Mucosa of rectum (tissue), 2 donors: ENCODE results near the gene WAPL.

Source experiments
- H3K27ac ChIP-seq, 2 donors: one replicate each; pipeline ENCODE4 v1.7.0; 2013; ENCODE audit warnings: inconsistent platforms in 2 of 2, low read depth in 2 of 2, low read length in 2 of 2
- H3K27me3 ChIP-seq, 2 donors: one replicate each; pipeline ENCODE4 v1.7.0; 2013; ENCODE audit warnings: low read length in 2 of 2; ENCODE audit not compliant: control insufficient read depth in 2 of 2, insufficient read depth in 2 of 2
- H3K36me3 ChIP-seq, 2 donors: one replicate each; pipeline ENCODE4 v1.7.0; 2013; ENCODE audit warnings: low read length in 2 of 2; ENCODE audit not compliant: control insufficient read depth in 2 of 2, insufficient read depth in 2 of 2
- H3K4me1 ChIP-seq, 2 donors: one replicate each; pipeline ENCODE4 v1.7.0; 2013; ENCODE audit warnings: low read length in 2 of 2, mild to moderate bottlenecking in 1 of 2; ENCODE audit not compliant: control insufficient read depth in 2 of 2, insufficient read depth in 2 of 2
- H3K4me3 ChIP-seq, 2 donors: one replicate each; pipeline ENCODE4 v1.7.0; 2013; ENCODE audit warnings: low read length in 2 of 2
- H3K9ac ChIP-seq, 2 donors: one replicate each; pipeline ENCODE4 v1.7.0; 2013; ENCODE audit warnings: low read length in 2 of 2, low read depth in 1 of 2, mild to moderate bottlenecking in 1 of 2
- H3K9me3 ChIP-seq, 2 donors: one replicate each; pipeline ENCODE4 v1.7.0; 2013; ENCODE audit warnings: low read length in 2 of 2; ENCODE audit not compliant: control insufficient read depth in 2 of 2
- donor health status: healthy.
- donor health status: Normal muscosa, but diverticular disease.

Gene WAPL

GRCh38 chr10:86524225-86524962 lies 2.8 kb upstream of the WAPL start:
- Histone ChIP-seq H3K27ac (no peak overlapping the region), H3K27me3 (no peaks in the 10 kb centered on the region), H3K9ac (no peak overlapping the region)

DNA sequence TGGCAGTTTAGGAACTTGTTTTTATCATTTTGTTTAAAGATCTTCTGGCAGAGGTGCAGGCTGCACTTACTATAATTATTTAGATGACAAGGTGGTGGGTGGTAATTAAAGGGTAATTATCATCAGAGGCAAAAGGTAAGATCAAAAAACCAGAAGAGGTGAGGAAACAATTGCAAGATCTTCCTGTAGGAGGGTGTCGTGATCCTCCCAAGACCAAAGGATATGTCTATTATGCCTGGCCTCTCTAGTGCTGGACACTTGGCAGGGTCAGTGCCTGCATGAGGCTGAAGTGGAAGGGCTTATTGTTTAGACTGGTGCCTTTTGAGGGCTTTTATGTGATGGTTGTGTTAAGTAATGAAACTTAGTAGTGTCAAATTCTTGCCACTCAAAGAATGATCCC lies 1.8 kb upstream of the WAPL start:
- Histone ChIP-seq H3K9ac (no peak overlapping the region), H3K27ac (no peak overlapping the region), H3K36me3 (no peaks in the 10 kb centered on the region), H3K9me3 (no peaks in the 10 kb centered on the region), H3K4me1 (peaks cover 21 to 25% of the 10 kb centered on the region in 2 donors), H3K4me3 (no peak overlapping the region), H3K27me3 (no peaks in the 10 kb centered on the region)

More at GRCh38 chr10:86524225-86524962, 2.8 kb upstream of the WAPL start:
- Histone ChIP-seq H3K9me3 (no peaks in the 10 kb centered on the region), H3K4me1 (peaks cover 19 to 20% of the 10 kb centered on the region in 2 donors), H3K36me3 (no peaks in the 10 kb centered on the region), H3K4me3 (no peak overlapping the region)

- Histone ChIP-seq H3K36me3 (peaks cover 0 to 5% of the 10 kb centered on the region in 2 donors), H3K9me3 (no peaks in the 10 kb centered on the region), H3K9ac (peak overlapping the region; percentile 74 to 86), H3K4me3 (peak overlapping the region; percentile 89 to 91), H3K4me1 (peaks cover 15 to 25% of the 10 kb centered on the region in 2 donors), H3K27ac (peak overlapping the region in 1 of 2 donors; percentile 84), H3K27me3 (no peaks in the 10 kb centered on the region)
Observed at GRCh38 chr10:86522510-86522855, 891 bp upstream of the WAPL start.

DNA sequence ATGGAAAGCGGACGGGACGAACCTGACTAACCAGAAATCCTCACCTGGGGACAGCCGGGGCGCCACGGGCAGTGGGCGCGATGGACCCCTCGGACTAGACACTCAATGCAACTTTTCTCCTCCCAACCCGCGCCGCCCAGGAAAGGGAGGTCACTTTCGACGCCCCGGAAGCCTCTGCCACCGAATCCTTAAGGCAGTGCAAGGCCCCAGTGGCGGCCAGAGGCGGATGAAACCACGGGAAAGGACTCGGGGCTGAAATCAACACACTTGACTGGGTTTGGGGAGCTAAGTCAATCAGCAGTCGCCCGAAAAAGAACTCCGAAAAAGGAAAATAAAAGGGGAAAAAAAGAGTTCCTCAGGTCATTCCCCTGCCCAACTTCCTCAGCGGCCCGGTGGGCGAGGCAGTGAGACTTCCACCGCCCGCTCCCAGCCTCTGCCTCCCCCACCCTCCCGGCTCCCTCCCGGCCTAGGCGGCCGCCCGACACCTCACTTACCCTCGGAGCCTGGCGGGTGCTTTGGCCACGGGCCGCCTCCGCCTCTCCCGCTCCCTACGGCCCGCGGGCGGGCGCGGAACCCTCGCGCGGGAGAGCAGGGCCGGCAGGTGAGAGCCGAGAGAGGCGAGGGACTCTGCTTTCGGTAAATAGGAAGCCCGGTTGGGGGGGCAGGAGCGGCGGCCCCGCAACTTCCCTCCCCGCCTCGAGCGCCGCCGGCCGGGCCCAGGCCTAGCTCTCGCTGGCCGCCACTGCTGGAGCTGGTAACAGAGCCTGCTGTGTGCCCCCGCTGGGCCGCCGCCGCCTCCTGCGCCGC lies 518 bp downstream of the WAPL start:
- Histone ChIP-seq H3K4me1 (peaks cover 15 to 25% of the 10 kb centered on the region in 2 donors), H3K9ac (peak overlapping the region; percentile 83 to 91), H3K36me3 (peaks cover 0 to 12% of the 10 kb centered on the region in 2 donors), H3K27me3 (no peaks in the 10 kb centered on the region), H3K4me3 (peak overlapping the region; percentile 89 to 91), H3K9me3 (no peaks in the 10 kb centered on the region), H3K27ac (peak overlapping the region; percentile 91 to 93)

- Histone ChIP-seq H3K36me3 (peaks cover 9 to 27% of the 10 kb centered on the region in 2 donors), H3K27me3 (no peaks in the 10 kb centered on the region), H3K9ac (peak overlapping the region in 1 of 2 donors; percentile 7), H3K4me1 (peaks cover 15 to 28% of the 10 kb centered on the region in 2 donors), H3K4me3 (no peak overlapping the region), H3K27ac (no peak overlapping the region), H3K9me3 (no peaks in the 10 kb centered on the region)
Observed at GRCh38 chr10:86518781-86519180, 2.8 kb downstream of the WAPL start.

GRCh38 chr10:86512137-86512536 lies 9.5 kb downstream of the WAPL start:
- no peak overlapping the region for H3K27ac ChIP-seq
- H3K27me3 ChIP-seq = no peaks in the 10 kb centered on the region
- H3K4me3 ChIP-seq = no peak overlapping the region
- peaks cover 13 to 34% of the 10 kb centered on the region in 2 donors for H3K36me3 ChIP-seq
- peaks cover 0 to 11% of the 10 kb centered on the region in 2 donors for H3K4me1 ChIP-seq
- no peaks in the 10 kb centered on the region for H3K9me3 ChIP-seq
- H3K9ac ChIP-seq = no peak overlapping the region

DNA sequence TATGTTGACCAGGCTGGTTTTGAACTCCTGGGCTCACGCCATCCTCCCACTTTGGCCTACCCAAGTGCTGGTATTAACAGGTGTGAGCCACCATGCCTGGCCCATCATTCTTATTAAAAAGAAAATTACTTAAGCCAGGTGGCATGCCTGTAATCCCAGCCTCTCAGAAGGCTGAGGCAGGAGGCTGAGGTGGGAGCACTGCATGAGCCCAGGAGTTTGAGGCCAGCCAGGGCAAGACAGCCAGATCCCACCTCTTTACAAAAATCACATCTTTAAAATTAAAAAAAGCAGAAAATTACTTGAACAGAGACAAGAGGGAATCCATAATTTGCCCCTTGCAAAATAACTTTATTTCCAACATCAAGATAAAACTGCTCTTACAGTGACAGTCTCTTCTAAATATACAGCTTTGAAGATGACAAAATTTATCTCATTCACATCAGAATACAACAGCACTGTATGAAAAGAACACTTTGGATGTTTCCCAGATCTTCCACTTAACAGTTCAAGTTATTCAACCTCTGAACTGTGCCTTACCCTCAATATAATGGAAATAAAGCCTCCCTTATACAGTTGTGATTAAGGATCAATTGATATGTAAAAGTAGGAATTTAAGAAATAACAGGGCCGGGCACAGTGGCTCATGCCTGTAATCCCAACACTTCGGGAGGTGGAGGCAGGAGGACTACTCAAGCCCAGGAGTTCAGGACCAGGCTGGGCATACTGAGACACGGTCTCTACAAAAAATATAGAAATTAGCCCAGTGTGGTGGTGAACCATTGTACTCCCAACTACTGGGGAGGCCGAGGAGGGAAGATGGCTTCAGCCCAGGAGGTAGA lies 10.3 kb downstream of the WAPL start:
- Histone ChIP-seq H3K36me3 (peaks cover 14 to 29% of the 10 kb centered on the region in 2 donors), H3K9ac (no peak overlapping the region), H3K27me3 (no peaks in the 10 kb centered on the region), H3K9me3 (no peaks in the 10 kb centered on the region), H3K4me3 (no peak overlapping the region), H3K27ac (no peak overlapping the region), H3K4me1 (peaks cover 0 to 11% of the 10 kb centered on the region in 2 donors)

- H3K27me3 ChIP-seq = no peaks in the 10 kb centered on the region
- no peaks in the 10 kb centered on the region for H3K9me3 ChIP-seq
- no peak overlapping the region for H3K9ac ChIP-seq
- peaks cover 11 to 21% of the 10 kb centered on the region in 2 donors for H3K36me3 ChIP-seq
- H3K27ac ChIP-seq = no peak overlapping the region
- peaks cover 0 to 8% of the 10 kb centered on the region in 2 donors for H3K4me1 ChIP-seq
- no peak overlapping the region for H3K4me3 ChIP-seq
Observed at GRCh38 chr10:86509145-86509544, 12.4 kb downstream of the WAPL start.

GRCh38 chr10:86508217-86508616 lies 13.4 kb downstream of the WAPL start:
- H3K27me3 ChIP-seq = no peaks in the 10 kb centered on the region
- no peak overlapping the region for H3K4me3 ChIP-seq

More at GRCh38 chr10:86508217-86508616, 13.4 kb downstream of the WAPL start:
- Histone ChIP-seq H3K9ac (no peak overlapping the region), H3K9me3 (no peaks in the 10 kb centered on the region), H3K27ac (no peak overlapping the region), H3K36me3 (peaks cover 12 to 17% of the 10 kb centered on the region in 2 donors), H3K4me1 (peaks cover 0 to 8% of the 10 kb centered on the region in 2 donors)
